NCI-H1417 (cell line): ENCODE measurements around the gene ZC3H7A.

Experiments
- DNase-seq, 3 experiments: peaks; one replicate each; lab custom pipeline; 2025; lab: John Stamatoyannopoulos, UW

ZC3H7A gene

GRCh38 chr16:11705311-11706025 is 91.6 kb downstream of the ZC3H7A start:
- DNase-seq, result no peak
